Liver (tissue), 9 donors: ENCODE data around the gene ASH1L. TPM values are rescaled to one million over a fixed set of nuclear protein-coding genes. Genes with fewer than 3 reads are reported as not detected.

Experiments
- DNase-seq: peaks from one replicate; pipeline ENCODE4 v3.0.0-alpha.2; 2017; ENCODE audit warnings: low spot score
- H3K27ac ChIP-seq, 2 donors: one replicate each; pipeline ENCODE4 v1.7.0; 2013; ENCODE audit warnings: inconsistent platforms in 2 of 2, low read length in 2 of 2, control low read depth in 1 of 2, low read depth in 1 of 2, mild to moderate bottlenecking in 1 of 2
- H3K27me3 ChIP-seq, 4 donors: one replicate each; pipeline versions ENCODE4 v1.6.1 to v1.7.0; 2013; ENCODE audit warnings: low read length in 3 of 4, inconsistent platforms in 1 of 4, mild to moderate bottlenecking in 1 of 4, moderate library complexity in 1 of 4; ENCODE audit not compliant: control insufficient read depth in 4 of 4, insufficient read depth in 4 of 4
- H3K36me3 ChIP-seq, 4 donors: one replicate each; pipeline versions ENCODE4 v1.6.1 to v1.7.0; 2013; ENCODE audit warnings: low read length in 3 of 4, mild to moderate bottlenecking in 3 of 4, low read depth in 1 of 4, moderate library complexity in 1 of 4; ENCODE audit not compliant: control insufficient read depth in 4 of 4, insufficient read depth in 3 of 4
- H3K4me1 ChIP-seq, 4 donors: one replicate each; pipeline versions ENCODE4 v1.6.1 to v1.7.0; 2013; ENCODE audit warnings: low read length in 3 of 4, mild to moderate bottlenecking in 3 of 4, moderate library complexity in 1 of 4; ENCODE audit not compliant: control insufficient read depth in 4 of 4, insufficient read depth in 4 of 4
- H3K4me3 ChIP-seq, 3 donors: one replicate each; pipeline versions ENCODE4 v1.6.1 to v1.7.0; 2013; ENCODE audit warnings: low read length in 3 of 3, control low read depth in 1 of 3, low read depth in 1 of 3, mild to moderate bottlenecking in 1 of 3
- H3K9ac ChIP-seq, 2 donors: one replicate each; pipeline ENCODE4 v1.7.0; 2013; ENCODE audit warnings: low read length in 2 of 2, mild to moderate bottlenecking in 2 of 2, moderate library complexity in 2 of 2, control low read depth in 1 of 2, low read depth in 1 of 2
- H3K9me3 ChIP-seq, 4 donors: one replicate each; pipeline versions ENCODE4 v1.6.1 to v1.7.0; 2013; ENCODE audit warnings: low read length in 3 of 4; ENCODE audit not compliant: control insufficient read depth in 4 of 4
- EGR1 ChIP-seq, 2 donors: IDR thresholded peaks; 2 replicates each; pipeline ENCODE4 v1.6.1; 2016 to 2018; ENCODE audit warnings: antibody characterized with exemption in 2 of 2, low read depth in 2 of 2
- FOXA1 ChIP-seq: IDR thresholded peaks from 2 replicates; pipeline ENCODE4 v1.6.1; 2016; ENCODE audit warnings: antibody characterized with exemption
- FOXA2 ChIP-seq: IDR thresholded peaks from 2 replicates; pipeline ENCODE4 v1.6.1; 2016; ENCODE audit warnings: antibody characterized with exemption
- GABPA ChIP-seq, 2 donors: IDR thresholded peaks in 1 of 2; conservative IDR thresholded peaks in 1 of 2; 2 replicates each; pipeline ENCODE4 v1.6.1; 2016; ENCODE audit warnings: antibody characterized with exemption in 2 of 2, mild to moderate bottlenecking in 1 of 2, moderate library complexity in 1 of 2
- HNF4A ChIP-seq, 2 donors: conservative IDR thresholded peaks; 2 replicates each; pipeline ENCODE4 v1.6.1; 2016; ENCODE audit warnings: antibody characterized with exemption in 2 of 2, mild to moderate bottlenecking in 2 of 2
- JUND ChIP-seq, 2 donors: IDR thresholded peaks; 2 replicates each; pipeline ENCODE4 v1.6.1; 2016; ENCODE audit warnings: antibody characterized with exemption in 2 of 2
- RXRA ChIP-seq, 2 donors: IDR thresholded peaks; 2 replicates each; pipeline ENCODE4 v1.6.1; 2017 to 2018; ENCODE audit warnings: antibody characterized with exemption in 2 of 2, mild to moderate bottlenecking in 1 of 2
- SP1 ChIP-seq: IDR thresholded peaks from 2 replicates; pipeline ENCODE4 v1.6.1; 2018; ENCODE audit warnings: antibody characterized with exemption, mild to moderate bottlenecking
- TAF1 ChIP-seq: conservative IDR thresholded peaks from 2 replicates; pipeline ENCODE4 v1.6.1; 2016; ENCODE audit warnings: antibody characterized with exemption, mild to moderate bottlenecking
- YY1 ChIP-seq: IDR thresholded peaks from 2 replicates; pipeline ENCODE4 v1.6.1; 2016; ENCODE audit warnings: antibody characterized with exemption, mild to moderate bottlenecking
- ZBTB33 ChIP-seq: IDR thresholded peaks from 2 replicates; pipeline ENCODE4 v1.6.1; 2016; ENCODE audit warnings: antibody characterized with exemption
- WGBS: extraction: QIAGEN DNeasy Blood & Tissue Kit; methylation state at CpG from one replicate; pipeline ENCODE4 v1.1.7; 2013; 5-methylcytosine and 5-hydroxymethylcytosine counted together
- polyA plus RNA-seq, 2 donors: library from polyadenylated mRNA; stranded (reverse) in 1 of 2; unstranded in 1 of 2; fragments of 200-250 nt in 1 of 2; fragments of >200 nt in 1 of 2; fragmentation: Nextera tagmentation in 1 of 2; extraction: Ambion mirVana in 1 of 2; gene quantifications; one replicate each; pipeline versions ENCODE4 v1.2.1 to v1.2.3, GENCODE V29; 2013 to 2015
- total RNA-seq, 2 donors: library from RNA; depleted of rRNA; stranded (reverse); fragments of >200 nt; gene quantifications; one replicate each; pipeline ENCODE4 v1.2.3, GENCODE V29; 2014
- TF ChIP-seq, protein P1 (sequence below): IDR thresholded peaks from 2 replicates; pipeline ENCODE4 v1.6.1; 2016; ENCODE audit warnings: antibody characterized with exemption
- TF ChIP-seq, protein P2 (sequence below): IDR thresholded peaks from 2 replicates; pipeline ENCODE4 v1.6.1; 2016; ENCODE audit warnings: antibody characterized with exemption, mild to moderate bottlenecking
- donor health status: healthy.
- donor health status: healthy.
- donor health status: healthy.
- donor health status: healthy.
- donor health status: healthy.

The ASH1L gene
- total and polyA plus RNA-seq, 4 donors, result 3.9 to 30.3 (median 13.9) TPM

- WGBS, result 8% methylated on average over 28 of the region's 28 CpGs
- Histone ChIP-seq H3K27ac (peak overlapping the region; percentile 48 to 58), H3K27me3 (no peaks in the 10 kb centered on the region), H3K9ac (no peak overlapping the region), H3K9me3 (no peaks in the 10 kb centered on the region), H3K4me3 (peak overlapping the region in 1 of 3 donors; percentile 74), H3K36me3 (peaks cover 0 to 21% (median 15%) of the 10 kb centered on the region in 4 donors), H3K4me1 (peaks cover 2 to 35% (median 22%) of the 10 kb centered on the region in 4 donors)
- TF ChIP-seq HNF4A (conservative IDR thresholded peaks at IDR 0.05) (no peak), YY1 (no peak), EGR1 (IDR thresholded peaks at IDR 0.05; ENCODE audit: low read depth in 2 of 2) (no peak), SP1 (no peak), RXRA (IDR thresholded peaks at IDR 0.05) (no peak), FOXA1 (no peak), ZBTB33 (no peak), TAF1 (no peak), JUND (IDR thresholded peaks at IDR 0.05) (no peak), GABPA (IDR thresholded peaks at IDR 0.05 in 1 of 2, conservative IDR thresholded peaks at IDR 0.05 in 1 of 2) (no peak)
- TF ChIP-seq, protein P1, sequence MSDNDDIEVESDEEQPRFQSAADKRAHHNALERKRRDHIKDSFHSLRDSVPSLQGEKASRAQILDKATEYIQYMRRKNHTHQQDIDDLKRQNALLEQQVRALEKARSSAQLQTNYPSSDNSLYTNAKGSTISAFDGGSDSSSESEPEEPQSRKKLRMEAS, result no peak
- DNase-seq, result no peak
These were observed 240.0 kb downstream of the ASH1L start for GRCh38 chr1:155322571-155322952.

- no peaks in the 10 kb centered on the region for H3K27me3 ChIP-seq
- TF ChIP-seq, protein P2, sequence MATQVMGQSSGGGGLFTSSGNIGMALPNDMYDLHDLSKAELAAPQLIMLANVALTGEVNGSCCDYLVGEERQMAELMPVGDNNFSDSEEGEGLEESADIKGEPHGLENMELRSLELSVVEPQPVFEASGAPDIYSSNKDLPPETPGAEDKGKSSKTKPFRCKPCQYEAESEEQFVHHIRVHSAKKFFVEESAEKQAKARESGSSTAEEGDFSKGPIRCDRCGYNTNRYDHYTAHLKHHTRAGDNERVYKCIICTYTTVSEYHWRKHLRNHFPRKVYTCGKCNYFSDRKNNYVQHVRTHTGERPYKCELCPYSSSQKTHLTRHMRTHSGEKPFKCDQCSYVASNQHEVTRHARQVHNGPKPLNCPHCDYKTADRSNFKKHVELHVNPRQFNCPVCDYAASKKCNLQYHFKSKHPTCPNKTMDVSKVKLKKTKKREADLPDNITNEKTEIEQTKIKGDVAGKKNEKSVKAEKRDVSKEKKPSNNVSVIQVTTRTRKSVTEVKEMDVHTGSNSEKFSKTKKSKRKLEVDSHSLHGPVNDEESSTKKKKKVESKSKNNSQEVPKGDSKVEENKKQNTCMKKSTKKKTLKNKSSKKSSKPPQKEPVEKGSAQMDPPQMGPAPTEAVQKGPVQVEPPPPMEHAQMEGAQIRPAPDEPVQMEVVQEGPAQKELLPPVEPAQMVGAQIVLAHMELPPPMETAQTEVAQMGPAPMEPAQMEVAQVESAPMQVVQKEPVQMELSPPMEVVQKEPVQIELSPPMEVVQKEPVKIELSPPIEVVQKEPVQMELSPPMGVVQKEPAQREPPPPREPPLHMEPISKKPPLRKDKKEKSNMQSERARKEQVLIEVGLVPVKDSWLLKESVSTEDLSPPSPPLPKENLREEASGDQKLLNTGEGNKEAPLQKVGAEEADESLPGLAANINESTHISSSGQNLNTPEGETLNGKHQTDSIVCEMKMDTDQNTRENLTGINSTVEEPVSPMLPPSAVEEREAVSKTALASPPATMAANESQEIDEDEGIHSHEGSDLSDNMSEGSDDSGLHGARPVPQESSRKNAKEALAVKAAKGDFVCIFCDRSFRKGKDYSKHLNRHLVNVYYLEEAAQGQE, result no peak
- no peak for TF ChIP-seq FOXA2
- no peak for TF ChIP-seq FOXA1
- no peak for TF ChIP-seq ZBTB33
- H3K36me3 ChIP-seq, result peaks cover 0 to 23% (median 16%) of the 10 kb centered on the region in 4 donors
- H3K27ac ChIP-seq, result peak overlapping the region; percentile 48 to 58
- no peaks in the 10 kb centered on the region for H3K9me3 ChIP-seq
- H3K4me3 ChIP-seq, result no peak overlapping the region
- 57% methylated on average over 27 of the region's 27 CpGs for WGBS
- no peak for DNase-seq
- H3K4me1 ChIP-seq, result peaks cover 2 to 35% (median 23%) of the 10 kb centered on the region in 4 donors
- no peak overlapping the region for H3K9ac ChIP-seq
These were observed 240.7 kb downstream of the ASH1L start for GRCh38 chr1:155321639-155322503.
